Muscle of leg (tissue), 16 donors: ENCODE measurements around the gene ZNF460. TPM values are rescaled to one million over a fixed set of nuclear protein-coding genes. Genes with fewer than 3 reads are reported as not detected.

ENCODE experiments used
- DNase-seq: peaks from one replicate; pipeline ENCODE4 v3.0.0; 2013
- H3K27ac ChIP-seq: one replicate; pipeline ENCODE4 v1.5.1; 2013; ENCODE audit warnings: mild to moderate bottlenecking, low read length, control low read depth
- H3K27me3 ChIP-seq: one replicate; pipeline ENCODE4 v1.6.1; 2013; ENCODE audit warnings: low read length; ENCODE audit not compliant: control insufficient read depth, insufficient read depth
- H3K36me3 ChIP-seq: one replicate; pipeline ENCODE4 v1.6.1; 2013; ENCODE audit warnings: low read length; ENCODE audit not compliant: control insufficient read depth, insufficient read depth
- H3K4me1 ChIP-seq: one replicate; pipeline ENCODE4 v1.6.1; 2013; ENCODE audit warnings: low read length; ENCODE audit not compliant: control insufficient read depth, insufficient read depth
- H3K4me3 ChIP-seq: one replicate; pipeline ENCODE4 v1.5.1; 2013; ENCODE audit warnings: low read length, control low read depth
- H3K9me3 ChIP-seq: replicated peaks from 2 replicates; pipeline ENCODE4 v1.6.1; 2013; ENCODE audit warnings: low read depth, low read length; ENCODE audit not compliant: control insufficient read depth
- WGBS: methylation state at CpG from one replicate; pipeline ENCODE4 v1.1.5; 2013; ENCODE audit warnings: missing lambda C conversion rate; ENCODE audit not compliant: insufficient coverage; 5-methylcytosine and 5-hydroxymethylcytosine counted together
- long read RNA-seq, 11 donors: transcript quantifications; one replicate each; lab custom pipeline, GENCODE V29; 2026
- polyA plus RNA-seq, 8 donors: library from polyadenylated mRNA; unstranded; fragments of 120-200 nt; gene quantifications; one replicate each; pipeline versions ENCODE4 v1.2.1 to v1.2.3, GENCODE V29; 2013; ENCODE audit warnings: inconsistent platforms in 1 of 8, low replicate concordance in 1 of 8; ENCODE audit not compliant: insufficient read length in 8 of 8, insufficient read depth in 1 of 8
- total RNA-seq: library from RNA; stranded (reverse); fragments of 120-200 nt; gene quantifications from one replicate; pipeline ENCODE4 v1.2.4, GENCODE V29; 2013

Gene ZNF460
- total RNA-seq (56.8 TPM), polyA plus RNA-seq (1 to 10 TPM; 1.2 to 4.2 (median 2.9) TPM)
- long read RNA-seq, donor 1: 0 reads
- long read RNA-seq, donor 2, partial matches to known transcripts: 0 of 1 reads
- long read RNA-seq, donor 2, other reads (novel, unspliced or antisense): 0 of 1 reads
- long read RNA-seq, donor 3, partial matches to known transcripts: 0 of 2 reads
- long read RNA-seq, donor 3, other reads (novel, unspliced or antisense): 0 of 2 reads
- long read RNA-seq, donor 4: 0 reads
- long read RNA-seq, donor 5: 0 reads
- long read RNA-seq, donor 6, partial matches to known transcripts: 0 of 1 reads
- long read RNA-seq, donor 6, other reads (novel, unspliced or antisense): 0 of 1 reads
- long read RNA-seq, donor 7: 0 reads
- long read RNA-seq, donor 8, partial matches to known transcripts: 0 of 1 reads
- long read RNA-seq, donor 8, other reads (novel, unspliced or antisense): 0 of 1 reads
- long read RNA-seq, donor 9: 0 reads
- long read RNA-seq, donor 10: 0 reads
- long read RNA-seq, donor 11, partial matches to known transcripts: 0 of 1 reads
- long read RNA-seq, donor 11, other reads (novel, unspliced or antisense): 0 of 1 reads

GRCh38 chr19:57280165-57280961 is at the start of gene ZNF460:
TSS of gene ZNF460 (plus strand) at chr19:57280485. CDS start at chr19:57280807, 322 bp downstream.
- no peaks in the 10 kb centered on the region for H3K9me3 ChIP-seq
- peak within 1 kb of the TSS; percentile 100 for H3K27ac ChIP-seq
- under 1% methylated on average over 71 of the region's 71 CpGs for whole genome bisulfite sequencing
- peaks cover 15% of the 10 kb centered on the region for H3K4me1 ChIP-seq
- H3K4me3 ChIP-seq: peak within 1 kb of the TSS; percentile 99
- no peaks in the 10 kb centered on the region for H3K27me3 ChIP-seq
- DNase-seq: peak; percentile 99
- H3K36me3 ChIP-seq: peaks cover 28% of the 10 kb centered on the region

GRCh38 chr19:57231686-57232085 is 48.6 kb upstream of the ZNF460 start:
- Histone ChIP-seq H3K9me3 (no peaks in the 10 kb centered on the region), H3K4me3 (no peak overlapping the region), H3K4me1 (no peaks in the 10 kb centered on the region), H3K36me3 (no peaks in the 10 kb centered on the region), H3K27ac (no peak overlapping the region), H3K27me3 (no peaks in the 10 kb centered on the region)
- no peak for DNase-seq
- 47% methylated on average over 3 of the region's 9 CpGs for WGBS

GRCh38 chr19:57233207-57233606 is 47.1 kb upstream of the ZNF460 start:
- Histone ChIP-seq H3K36me3 (no peaks in the 10 kb centered on the region), H3K4me3 (no peak overlapping the region), H3K27me3 (no peaks in the 10 kb centered on the region), H3K9me3 (no peaks in the 10 kb centered on the region), H3K27ac (no peak overlapping the region), H3K4me1 (no peaks in the 10 kb centered on the region)
- DNase-seq: no peak
- WGBS: no CpG with 5 or more reads among the region's 1 CpG

DNA sequence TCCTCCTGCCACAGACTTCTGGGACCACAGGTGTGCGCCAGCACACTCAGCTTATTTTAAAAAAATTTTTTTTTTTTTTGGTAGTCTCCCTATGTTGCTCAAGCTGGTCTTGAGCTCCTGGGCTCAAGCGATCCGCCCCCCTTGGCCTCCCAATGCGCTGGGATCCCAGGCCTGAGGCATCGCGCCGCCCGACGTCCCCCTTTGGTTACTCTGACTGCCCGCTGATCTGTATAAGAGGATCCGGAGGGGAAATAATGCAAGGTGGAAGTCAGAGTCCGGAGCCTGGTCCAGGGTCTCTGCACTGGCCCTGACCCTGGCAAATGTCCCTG is 40.3 kb upstream of the ZNF460 start:
- Histone ChIP-seq H3K4me3 (peak overlapping the region; percentile 93), H3K9me3 (no peaks in the 10 kb centered on the region), H3K27ac (peak overlapping the region; percentile 92), H3K36me3 (peaks cover 12% of the 10 kb centered on the region), H3K4me1 (peaks cover 17% of the 10 kb centered on the region), H3K27me3 (no peaks in the 10 kb centered on the region)
- 7% methylated on average over 8 of the region's 12 CpGs for WGBS
- DNase-seq: no peak

GRCh38 chr19:57240311-57241090 is 39.8 kb upstream of the ZNF460 start, which contains the start of gene ZNF805:
TSS of gene ZNF805 (plus strand) at chr19:57240632. CDS start at chr19:57240892, 260 bp downstream.
- DNase-seq: peak; percentile 99
- Histone ChIP-seq H3K27me3 (no peaks in the 10 kb centered on the region), H3K4me3 (peak within 1 kb of the TSS; percentile 93), H3K36me3 (peaks cover 16% of the 10 kb centered on the region), H3K4me1 (peaks cover 17% of the 10 kb centered on the region), H3K27ac (peak within 1 kb of the TSS; percentile 92), H3K9me3 (no peaks in the 10 kb centered on the region)
- WGBS: under 1% methylated on average over 59 of the region's 61 CpGs

- Histone ChIP-seq H3K9me3 (no peaks in the 10 kb centered on the region), H3K4me1 (peaks cover 17% of the 10 kb centered on the region), H3K27ac (peak overlapping the region; percentile 92), H3K27me3 (no peaks in the 10 kb centered on the region), H3K36me3 (peaks cover 22% of the 10 kb centered on the region), H3K4me3 (peak overlapping the region; percentile 93)
- 39% methylated on average over 3 of the region's 7 CpGs for WGBS
- peak; percentile 46 for DNase-seq
Observed at GRCh38 chr19:57241176-57241575, 39.1 kb upstream of the ZNF460 start.

GRCh38 chr19:57242821-57243220 is 37.5 kb upstream of the ZNF460 start:
- Histone ChIP-seq H3K9me3 (no peaks in the 10 kb centered on the region), H3K36me3 (peaks cover 31% of the 10 kb centered on the region), H3K27ac (no peak overlapping the region), H3K4me1 (peaks cover 17% of the 10 kb centered on the region), H3K4me3 (no peak overlapping the region), H3K27me3 (no peaks in the 10 kb centered on the region)
- DNase-seq: no peak
- WGBS: 100% methylated on average over 1 of the region's 5 CpGs

DNA sequence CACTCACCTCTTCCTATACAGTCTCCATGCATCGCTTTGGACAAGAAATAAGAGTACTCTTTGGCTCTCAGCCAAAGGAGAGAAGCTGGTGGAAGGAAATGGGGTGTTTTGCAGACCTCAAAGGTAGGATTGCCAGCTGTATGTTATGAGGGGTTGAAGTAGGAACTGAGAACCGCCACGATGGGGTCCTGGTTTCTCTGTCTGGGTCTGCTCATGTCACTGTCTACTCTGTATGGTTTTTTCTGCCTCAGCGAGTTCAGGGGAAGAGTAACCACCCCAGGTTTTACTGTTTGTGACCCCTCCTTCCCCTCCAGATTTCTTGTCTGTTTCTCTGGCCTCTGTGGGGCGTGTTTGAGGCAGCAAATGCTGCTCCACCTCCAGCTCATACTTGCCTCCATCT is 35.8 kb upstream of the ZNF460 start:
- H3K27ac ChIP-seq: no peak overlapping the region
- H3K4me3 ChIP-seq: no peak overlapping the region
- no peak for DNase-seq
- 92% methylated on average over 2 of the region's 5 CpGs for WGBS
- peaks cover 17% of the 10 kb centered on the region for H3K4me1 ChIP-seq
- no peaks in the 10 kb centered on the region for H3K9me3 ChIP-seq
- peaks cover 43% of the 10 kb centered on the region for H3K36me3 ChIP-seq
- H3K27me3 ChIP-seq: no peaks in the 10 kb centered on the region

GRCh38 chr19:57245066-57245465 is 35.2 kb upstream of the ZNF460 start:
- peaks cover 46% of the 10 kb centered on the region for H3K36me3 ChIP-seq

More at GRCh38 chr19:57245066-57245465, 35.2 kb upstream of the ZNF460 start:
- H3K4me1 ChIP-seq: peaks cover 14% of the 10 kb centered on the region
- no peak overlapping the region for H3K27ac ChIP-seq
- WGBS: no CpG with 5 or more reads among the region's 5 CpGs
- H3K9me3 ChIP-seq: no peaks in the 10 kb centered on the region
- H3K4me3 ChIP-seq: no peak overlapping the region
- H3K27me3 ChIP-seq: no peaks in the 10 kb centered on the region
- DNase-seq: no peak
